CD14-positive monocyte (primary cell): Measurements from ENCODE around the gene C6orf132. TPM values are rescaled to one million over a fixed set of nuclear protein-coding genes. Genes with fewer than 3 reads are reported as not detected.

Source experiments
- DNase-seq, 3 donors: peaks; one replicate each; pipeline ENCODE4 v3.0.0-alpha.2; 2011 to 2022
- H2AFZ ChIP-seq: 2 replicates; pipeline ENCODE4 v1.6.0; 2012; ENCODE audit warnings: mild to moderate bottlenecking, low read depth, low read length, inconsistent platforms; ENCODE audit not compliant: insufficient read depth, poor library complexity, severe bottlenecking
- H3K27ac ChIP-seq, 2 donors: 1 replicate in 1 of 2; 2 replicates in 1 of 2; pipeline ENCODE4 v1.5.1; 2012 to 2013; ENCODE audit warnings: low read length in 2 of 2, control low read depth in 1 of 2, inconsistent platforms in 1 of 2, low read depth in 1 of 2, mild to moderate bottlenecking in 1 of 2
- H3K27me3 ChIP-seq, 2 donors: one replicate each; pipeline versions ENCODE4 v1.6.0 to v1.6.1; 2011 to 2013; ENCODE audit warnings: low read length in 2 of 2; ENCODE audit not compliant: control insufficient read depth in 2 of 2, insufficient read depth in 2 of 2
- H3K36me3 ChIP-seq, 2 donors: replicated peaks in 1 of 2; 1 replicate in 1 of 2; 2 replicates in 1 of 2; pipeline versions ENCODE4 v1.5.1 to v1.6.1; 2012 to 2013; ENCODE audit warnings: low read length in 2 of 2, control low read depth in 1 of 2, inconsistent platforms in 1 of 2, mild to moderate bottlenecking in 1 of 2; ENCODE audit not compliant: insufficient read depth in 2 of 2, control insufficient read depth in 1 of 2
- H3K4me1 ChIP-seq, 2 donors: 1 replicate in 1 of 2; 2 replicates in 1 of 2; pipeline versions ENCODE4 v1.5.1 to v1.6.1; 2012 to 2013; ENCODE audit warnings: low read length in 2 of 2, control low read depth in 1 of 2, inconsistent platforms in 1 of 2, mild to moderate bottlenecking in 1 of 2, moderate library complexity in 1 of 2; ENCODE audit not compliant: insufficient read depth in 2 of 2, control insufficient read depth in 1 of 2
- H3K4me2 ChIP-seq: replicated peaks from 2 replicates; pipeline ENCODE3; 2012; ENCODE audit warnings: low read length, moderate library complexity, mild to moderate bottlenecking; ENCODE audit not compliant: poor library complexity, severe bottlenecking; ENCODE audit errors: extremely low read depth
- H3K4me3 ChIP-seq, 3 experiments: fragments of 200-600 bp in 1 of 3; sonication (generic) in 1 of 3; replicated peaks in 1 of 3; 1 replicate in 2 of 3; 2 replicates in 1 of 3; pipeline ENCODE4 v1.5.1; 2011 to 2013; ENCODE audit warnings: low read length in 3 of 3, mild to moderate bottlenecking in 3 of 3, control low read depth in 2 of 3, low read depth in 2 of 3, inconsistent platforms in 1 of 3, moderate library complexity in 1 of 3
- H3K79me2 ChIP-seq: 2 replicates; pipeline ENCODE4 v1.6.0; 2012; ENCODE audit warnings: mild to moderate bottlenecking, control low read depth, inconsistent platforms, low read length, moderate library complexity; ENCODE audit not compliant: insufficient read depth
- H3K9ac ChIP-seq: 2 replicates; pipeline ENCODE4 v1.6.0; 2017; ENCODE audit warnings: low read length, mild to moderate bottlenecking; ENCODE audit not compliant: insufficient read depth, poor library complexity, severe bottlenecking
- H3K9me3 ChIP-seq, 2 donors: replicated peaks in 1 of 2; 1 replicate in 1 of 2; 2 replicates in 1 of 2; pipeline versions ENCODE4 v1.5.1 to v1.6.1; 2012 to 2013; ENCODE audit warnings: low read length in 2 of 2, control low read depth in 1 of 2; ENCODE audit not compliant: control insufficient read depth in 1 of 2, insufficient read depth in 1 of 2
- H4K20me1 ChIP-seq: 2 replicates; pipeline ENCODE4 v1.6.0; 2012; ENCODE audit warnings: mild to moderate bottlenecking, low read length, control low read depth, moderate library complexity; ENCODE audit not compliant: insufficient read depth
- H3K27ac Mint-ChIP-seq, 7 donors: one replicate each; pipeline ENCODE4 v1.8.0; 2020; ENCODE audit warnings: mild to moderate bottlenecking in 7 of 7, mixed read lengths in 7 of 7, moderate library complexity in 6 of 7, inconsistent platforms in 2 of 7
- H3K27me3 Mint-ChIP-seq, 3 donors: one replicate each; pipeline ENCODE4 v1.8.0; 2021 to 2022; ENCODE audit warnings: low read depth in 3 of 3, mild to moderate bottlenecking in 3 of 3, mixed read lengths in 3 of 3, moderate library complexity in 3 of 3, inconsistent platforms in 1 of 3
- H3K36me3 Mint-ChIP-seq, 2 donors: one replicate each; pipeline ENCODE4 v1.8.0; 2020; ENCODE audit warnings: mixed read lengths in 2 of 2, inconsistent platforms in 1 of 2, mild to moderate bottlenecking in 1 of 2
- H3K4me1 Mint-ChIP-seq: one replicate; pipeline ENCODE4 v1.8.0; 2020; ENCODE audit warnings: mild to moderate bottlenecking, mixed read lengths
- H3K4me3 Mint-ChIP-seq, 2 donors: one replicate each; pipeline ENCODE4 v1.8.0; 2020; ENCODE audit warnings: mild to moderate bottlenecking in 2 of 2, mixed read lengths in 2 of 2, moderate library complexity in 1 of 2
- H3K9me3 Mint-ChIP-seq, 7 donors: one replicate each; pipeline ENCODE4 v1.8.0; 2020 to 2022; ENCODE audit warnings: mixed read lengths in 7 of 7, mild to moderate bottlenecking in 6 of 7, moderate library complexity in 6 of 7, inconsistent platforms in 2 of 7
- CTCF ChIP-seq: fragments of 200-600 bp; IDR thresholded peaks from one replicate; pipeline ENCODE4 v1.8.0; 2022; ENCODE audit warnings: antibody characterized with exemption, mild to moderate bottlenecking
- WGBS: methylation state at CpG from one replicate; pipeline ENCODE4 v1.1.5; 2013; ENCODE audit warnings: missing lambda C conversion rate; ENCODE audit not compliant: insufficient coverage; 5-methylcytosine and 5-hydroxymethylcytosine counted together
- intact Hi-C, 2 donors: fragments of 100-400 bp; cut with micrococcal nuclease; formaldehyde crosslinking; loops; one replicate each; pipeline versions ENCODE4 v1.15.0 to v1.15.1; 2023
- polyA plus RNA-seq, 3 donors: library from polyadenylated mRNA; depleted of rRNA in 1 of 3; unstranded in 2 of 3; stranded (reverse) in 1 of 3; fragments of 300-500 nt in 2 of 3; fragments of >200 nt in 1 of 3; fragmentation: Illumina TruSeq in 2 of 3; gene quantifications; 1 replicate in 2 of 3; 2 replicates in 1 of 3; pipeline ENCODE4 v1.2.3, GENCODE V29; 2012 to 2021

The C6orf132 gene
- polyA plus RNA-seq, 3 donors, result not detected

- H3K4me3 Mint-ChIP-seq, result no peak overlapping the region
- intact Hi-C loops, result no loop called here
- TF ChIP-seq CTCF, result no peak
- Histone ChIP-seq H3K79me2 (no peaks in the 10 kb centered on the region), H3K4me1 (no peaks in the 10 kb centered on the region), H3K4me2 (no peak overlapping the region), H3K36me3 (no peaks in the 10 kb centered on the region), H3K9ac (no peak overlapping the region), H3K9me3 (no peaks in the 10 kb centered on the region), H3K27ac (no peak overlapping the region), H2AFZ (no peak overlapping the region), H3K4me3 (no peak overlapping the region), H4K20me1 (no peaks in the 10 kb centered on the region), H3K27me3 (no peaks in the 10 kb centered on the region)
- H3K4me1 Mint-ChIP-seq, result peaks cover 3% of the 10 kb centered on the region
- no peaks in the 10 kb centered on the region for H3K36me3 Mint-ChIP-seq
- no peak for DNase-seq
- H3K9me3 Mint-ChIP-seq, result peaks cover 0 to 1% (median 0%) of the 10 kb centered on the region in 7 donors
- no peak overlapping the region for H3K27ac Mint-ChIP-seq
- peaks cover 0 to 7% (median 6%) of the 10 kb centered on the region in 3 donors for H3K27me3 Mint-ChIP-seq
- WGBS, result 76% methylated on average over 5 of the region's 6 CpGs
These were observed 26.2 kb upstream of the C6orf132 start for GRCh38 chr6:42168650-42169049.

DNA sequence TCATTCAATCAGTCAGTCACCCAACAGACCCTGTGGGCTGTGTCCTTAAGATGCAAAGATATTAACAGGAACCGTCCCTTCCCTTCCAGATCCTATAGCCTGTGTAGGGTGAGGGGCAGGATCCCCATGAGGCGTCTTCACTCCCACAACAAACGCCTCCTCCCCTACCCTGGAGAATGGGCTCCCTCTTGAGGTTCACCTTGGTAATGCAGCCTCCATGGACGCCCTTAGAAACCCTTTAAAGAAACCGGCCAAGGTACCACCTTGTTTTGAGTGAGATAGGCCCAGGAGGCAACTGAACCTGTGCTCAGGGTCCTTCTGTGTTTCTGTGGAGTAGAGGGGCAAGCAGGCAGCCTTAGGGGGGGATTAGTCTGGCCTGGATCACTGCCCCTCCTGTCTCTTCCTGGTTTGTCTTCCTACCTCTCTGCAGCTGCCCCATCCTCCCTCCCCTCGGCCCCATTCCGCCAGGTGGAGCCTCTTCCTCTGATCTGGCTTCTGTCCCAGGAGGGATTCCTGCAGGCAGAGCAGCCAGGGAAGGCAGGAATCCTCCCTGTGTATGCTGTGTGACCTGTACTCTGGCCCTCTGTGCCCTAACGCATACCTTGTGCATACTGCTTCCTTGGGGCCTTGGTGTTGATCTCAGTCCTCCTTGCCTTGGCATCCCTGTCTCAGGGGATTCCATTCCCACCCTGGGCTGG lies 24.2 kb upstream of the C6orf132 start:
- Mint-ChIP-seq H3K4me1 (peaks cover 3% of the 10 kb centered on the region), H3K27ac (no peak overlapping the region), H3K4me3 (no peak overlapping the region), H3K9me3 (peaks cover 0 to 2% (median 0%) of the 10 kb centered on the region in 7 donors), H3K27me3 (peaks cover 0 to 12% (median 4%) of the 10 kb centered on the region in 3 donors), H3K36me3 (no peaks in the 10 kb centered on the region)
- DNase-seq, result peak; percentile 42 to 58 (median 45)
- TF ChIP-seq CTCF, result peak; percentile 95
- no peaks in the 10 kb centered on the region for H4K20me1 ChIP-seq
- peak overlapping the region; percentile 57 for H2AFZ ChIP-seq
- intact Hi-C loops, result loop anchor here (1.0 to 2.0 kb wide), 2 partner anchors 91 to 92 kb away; no protein-coding TSS in a partner anchor
- H3K4me3 ChIP-seq, result no peak overlapping the region
- H3K4me1 ChIP-seq, result no peaks in the 10 kb centered on the region
- no peaks in the 10 kb centered on the region for H3K79me2 ChIP-seq
- H3K9ac ChIP-seq, result no peak overlapping the region
- WGBS, result 33% methylated on average over 5 of the region's 8 CpGs
- no peak overlapping the region for H3K4me2 ChIP-seq
- H3K36me3 ChIP-seq, result no peaks in the 10 kb centered on the region
- H3K27ac ChIP-seq, result no peak overlapping the region
- H3K27me3 ChIP-seq, result no peaks in the 10 kb centered on the region
- no peaks in the 10 kb centered on the region for H3K9me3 ChIP-seq
